Measurements from ENCODE around the gene WRNIP1.

Gene WRNIP1

GRCh38 chr6:2740581-2740980 lies 24.6 kb upstream of the WRNIP1 start:
- no peak for DNase-seq (ENCODE audit: low read depth, low spot score)

- DNase-seq (ENCODE audit: low read depth, low spot score) = no peak
These were observed 23.4 kb upstream of the WRNIP1 start for GRCh38 chr6:2741756-2742155.

GRCh38 chr6:2743280-2744208 lies 21.6 kb upstream of the WRNIP1 start:
- DNase-seq (ENCODE audit: low read depth, low spot score) = no peak

- no peak for DNase-seq (ENCODE audit: low read depth, low spot score)
These were observed 20.9 kb upstream of the WRNIP1 start for GRCh38 chr6:2744209-2744771.

- DNase-seq (ENCODE audit: low read depth, low spot score) = no peak
These were observed 20.4 kb upstream of the WRNIP1 start for GRCh38 chr6:2744778-2745177.

GRCh38 chr6:2745246-2745645 lies 19.9 kb upstream of the WRNIP1 start:
- no peak for DNase-seq (ENCODE audit: low read depth, low spot score)

GRCh38 chr6:2746557-2747061 lies 18.6 kb upstream of the WRNIP1 start:
- no peak for DNase-seq (ENCODE audit: low read depth, low spot score)

- DNase-seq (ENCODE audit: low read depth, low spot score) = no peak
These were observed 17.0 kb upstream of the WRNIP1 start for GRCh38 chr6:2748183-2748582.

- DNase-seq (ENCODE audit: low read depth, low spot score) = peak; percentile 13
These were observed 15.1 kb upstream of the WRNIP1 start for GRCh38 chr6:2749969-2750600.

- DNase-seq (ENCODE audit: low read depth, low spot score) = no peak
These were observed 14.4 kb upstream of the WRNIP1 start, which contains the start of gene MYLK4 for GRCh38 chr6:2750832-2751231. TSS of gene MYLK4 (minus strand) at chr6:2750922. CDS start at chr6:2749294, 1,628 bp downstream.

- no peak for DNase-seq (ENCODE audit: low read depth, low spot score)
These were observed 13.3 kb upstream of the WRNIP1 start for GRCh38 chr6:2751871-2752270.

- DNase-seq (ENCODE audit: low read depth, low spot score) = no peak
These were observed 12.6 kb upstream of the WRNIP1 start for GRCh38 chr6:2752477-2753109.

- no peak for DNase-seq (ENCODE audit: low read depth, low spot score)
These were observed 12.1 kb upstream of the WRNIP1 start for GRCh38 chr6:2753110-2753489.

- DNase-seq (ENCODE audit: low read depth, low spot score) = no peak
These were observed 11.4 kb upstream of the WRNIP1 start for GRCh38 chr6:2753743-2754142.

GRCh38 chr6:2754393-2754792 lies 10.8 kb upstream of the WRNIP1 start:
- DNase-seq (ENCODE audit: low read depth, low spot score) = no peak

GRCh38 chr6:2754911-2755310 lies 10.3 kb upstream of the WRNIP1 start:
- no peak for DNase-seq (ENCODE audit: low read depth, low spot score)

GRCh38 chr6:2755456-2755855 lies 9.7 kb upstream of the WRNIP1 start:
- DNase-seq (ENCODE audit: low read depth, low spot score) = no peak

GRCh38 chr6:2756241-2756640 lies 9.0 kb upstream of the WRNIP1 start:
- no peak for DNase-seq (ENCODE audit: low read depth, low spot score)

- no peak for DNase-seq (ENCODE audit: low read depth, low spot score)
These were observed 8.4 kb upstream of the WRNIP1 start for GRCh38 chr6:2756687-2757224.

GRCh38 chr6:2758980-2759379 lies 6.2 kb upstream of the WRNIP1 start:
- DNase-seq (ENCODE audit: low read depth, low spot score) = no peak

Measured in activated naive CD8-positive, alpha-beta T cell treated with anti-CD3 and anti-CD28 coated beads, Interleukin-2, amount 50 U/mL, for 16 hours (primary cell).